Activated CD8-positive, alpha-beta T cell treated with anti-CD3 and anti-CD28 coated beads for 36 hours (primary cell): ENCODE results near the gene ZNF750. TPM values are rescaled to one million over a fixed set of nuclear protein-coding genes. Genes with fewer than 3 reads are reported as not detected.

Experiments
- ATAC-seq: fragments of 200-7000 bp; cut with Tn5 transposase; one replicate; pipeline ENCODE4 v1.10.0; 2021; ENCODE audit warnings: mild to moderate bottlenecking, moderate library complexity
- CTCF ChIA-PET: fragments of 350-600 bp; sonication (Branson Sonifier 250); formaldehyde crosslinking; loops from one replicate; lab custom pipeline; 2021; ENCODE audit warnings: antibody characterized with exemption; lab: Charles Lee
- POLR2A ChIA-PET: fragments of 350-600 bp; sonication (Branson Sonifier 250); formaldehyde crosslinking; loops from one replicate; lab custom pipeline; 2021; ENCODE audit warnings: antibody characterized with exemption; lab: Charles Lee
- DNase-seq: peaks from one replicate; pipeline ENCODE4 v3.0.0-alpha.2; 2020
- H3K27ac Mint-ChIP-seq: one replicate; pipeline ENCODE4 v1.8.0; 2021; ENCODE audit warnings: mild to moderate bottlenecking, mixed read lengths
- H3K27me3 Mint-ChIP-seq: one replicate; pipeline ENCODE4 v1.8.0; 2021; ENCODE audit warnings: mixed read lengths
- H3K36me3 Mint-ChIP-seq: one replicate; pipeline ENCODE4 v1.8.0; 2021; ENCODE audit warnings: low read depth, mixed read lengths
- H3K4me1 Mint-ChIP-seq: one replicate; pipeline ENCODE4 v1.8.0; 2021; ENCODE audit warnings: low read depth, mixed read lengths
- H3K4me3 Mint-ChIP-seq: one replicate; pipeline ENCODE4 v1.8.0; 2021; ENCODE audit warnings: mild to moderate bottlenecking, moderate library complexity, mixed read lengths
- H3K9me3 Mint-ChIP-seq: one replicate; pipeline ENCODE4 v1.8.0; 2021; ENCODE audit warnings: mixed read lengths
- intact Hi-C: fragments of 100-400 bp; cut with micrococcal nuclease; formaldehyde crosslinking; loops from one replicate; pipeline ENCODE4 v1.10.0; 2022
- total RNA-seq, 2 experiments: library from RNA; stranded (reverse); gene quantifications; one replicate each; pipeline ENCODE4 v1.2.3, GENCODE V29; 2021
- TF ChIP-seq, protein P1 (sequence below): fragments of 200-600 bp; IDR thresholded peaks from one replicate; pipeline ENCODE4 v1.8.0; 2022; ENCODE audit warnings: antibody characterized with exemption, mild to moderate bottlenecking

Gene ZNF750
- not detected for total RNA-seq

DNA sequence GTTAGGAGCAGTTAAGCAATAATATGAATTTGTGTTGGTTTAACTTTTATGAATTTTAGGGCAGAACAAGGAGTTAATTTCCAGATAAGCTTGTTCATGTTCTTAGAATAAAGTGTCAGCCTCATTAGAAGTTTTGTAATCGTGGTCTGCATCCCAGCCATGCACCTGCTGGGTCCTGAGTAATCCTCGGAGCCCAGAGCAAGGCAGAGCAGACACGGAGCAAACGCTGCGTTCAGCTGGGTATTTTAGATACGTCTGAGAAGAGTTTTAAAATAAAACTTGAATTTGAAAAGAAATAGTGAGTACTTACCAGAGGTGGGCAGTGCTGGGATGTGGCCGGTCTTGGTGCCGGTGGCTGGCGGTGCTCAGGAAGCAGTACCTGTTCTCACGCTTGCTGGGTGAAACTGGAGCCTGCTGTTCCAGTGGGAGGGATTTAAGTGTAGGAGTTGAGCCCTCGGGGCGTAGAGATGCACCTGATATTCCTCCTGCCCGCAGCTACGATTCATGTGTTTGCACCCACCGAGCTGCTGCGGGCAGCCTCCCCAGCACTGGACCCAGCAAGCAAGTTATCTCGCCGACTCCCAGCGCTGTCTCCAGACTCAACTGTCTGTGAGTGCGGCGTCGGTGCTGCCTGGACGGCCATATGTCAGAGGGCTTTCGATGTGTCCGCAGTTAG lies at the start of gene ZNF750:
Gene ZNF750 (minus strand): TSS at position 406 of the 676 bp plus-strand sequence. CDS start 7,568 bp downstream, outside the sequence.
- no peaks in the 10 kb centered on the region for H3K9me3 Mint-ChIP-seq
- H3K27me3 Mint-ChIP-seq: no peaks in the 10 kb centered on the region
- peaks cover 7% of the 10 kb centered on the region for H3K4me1 Mint-ChIP-seq
- DNase-seq (no peak), ATAC-seq (no peak)
- POLR2A ChIA-PET: no interaction called here
- intact Hi-C loops: no loop called here
- CTCF ChIA-PET: no interaction called here
- no peaks in the 10 kb centered on the region for H3K36me3 Mint-ChIP-seq
- TF ChIP-seq, protein P1, sequence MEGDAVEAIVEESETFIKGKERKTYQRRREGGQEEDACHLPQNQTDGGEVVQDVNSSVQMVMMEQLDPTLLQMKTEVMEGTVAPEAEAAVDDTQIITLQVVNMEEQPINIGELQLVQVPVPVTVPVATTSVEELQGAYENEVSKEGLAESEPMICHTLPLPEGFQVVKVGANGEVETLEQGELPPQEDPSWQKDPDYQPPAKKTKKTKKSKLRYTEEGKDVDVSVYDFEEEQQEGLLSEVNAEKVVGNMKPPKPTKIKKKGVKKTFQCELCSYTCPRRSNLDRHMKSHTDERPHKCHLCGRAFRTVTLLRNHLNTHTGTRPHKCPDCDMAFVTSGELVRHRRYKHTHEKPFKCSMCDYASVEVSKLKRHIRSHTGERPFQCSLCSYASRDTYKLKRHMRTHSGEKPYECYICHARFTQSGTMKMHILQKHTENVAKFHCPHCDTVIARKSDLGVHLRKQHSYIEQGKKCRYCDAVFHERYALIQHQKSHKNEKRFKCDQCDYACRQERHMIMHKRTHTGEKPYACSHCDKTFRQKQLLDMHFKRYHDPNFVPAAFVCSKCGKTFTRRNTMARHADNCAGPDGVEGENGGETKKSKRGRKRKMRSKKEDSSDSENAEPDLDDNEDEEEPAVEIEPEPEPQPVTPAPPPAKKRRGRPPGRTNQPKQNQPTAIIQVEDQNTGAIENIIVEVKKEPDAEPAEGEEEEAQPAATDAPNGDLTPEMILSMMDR: no peak
- H3K27ac Mint-ChIP-seq: no peak within 1 kb of the TSS
- H3K4me3 Mint-ChIP-seq: no peak within 1 kb of the TSS

- no peak for DNase-seq
- no peak overlapping the region for H3K4me3 Mint-ChIP-seq
- peaks cover 19% of the 10 kb centered on the region for H3K36me3 Mint-ChIP-seq
- no peak for ATAC-seq
- TF ChIP-seq, protein P1: no peak
- H3K9me3 Mint-ChIP-seq: no peaks in the 10 kb centered on the region
- intact Hi-C loops: no loop called here
- ChIA-PET CTCF (interaction anchor here (1.6 kb wide), 1 partner anchor 220 kb away, joined by 3 read pairs; no protein-coding TSS in a partner anchor), POLR2A (interaction anchor here (1.0 kb wide), 1 partner anchor 36 kb away, joined by 3 read pairs; no protein-coding TSS in a partner anchor)
- peaks cover 56% of the 10 kb centered on the region for H3K4me1 Mint-ChIP-seq
- H3K27ac Mint-ChIP-seq: no peak overlapping the region
- no peaks in the 10 kb centered on the region for H3K27me3 Mint-ChIP-seq
These were observed 49.0 kb upstream of the ZNF750 start for GRCh38 chr17:82888583-82889495.

DNA sequence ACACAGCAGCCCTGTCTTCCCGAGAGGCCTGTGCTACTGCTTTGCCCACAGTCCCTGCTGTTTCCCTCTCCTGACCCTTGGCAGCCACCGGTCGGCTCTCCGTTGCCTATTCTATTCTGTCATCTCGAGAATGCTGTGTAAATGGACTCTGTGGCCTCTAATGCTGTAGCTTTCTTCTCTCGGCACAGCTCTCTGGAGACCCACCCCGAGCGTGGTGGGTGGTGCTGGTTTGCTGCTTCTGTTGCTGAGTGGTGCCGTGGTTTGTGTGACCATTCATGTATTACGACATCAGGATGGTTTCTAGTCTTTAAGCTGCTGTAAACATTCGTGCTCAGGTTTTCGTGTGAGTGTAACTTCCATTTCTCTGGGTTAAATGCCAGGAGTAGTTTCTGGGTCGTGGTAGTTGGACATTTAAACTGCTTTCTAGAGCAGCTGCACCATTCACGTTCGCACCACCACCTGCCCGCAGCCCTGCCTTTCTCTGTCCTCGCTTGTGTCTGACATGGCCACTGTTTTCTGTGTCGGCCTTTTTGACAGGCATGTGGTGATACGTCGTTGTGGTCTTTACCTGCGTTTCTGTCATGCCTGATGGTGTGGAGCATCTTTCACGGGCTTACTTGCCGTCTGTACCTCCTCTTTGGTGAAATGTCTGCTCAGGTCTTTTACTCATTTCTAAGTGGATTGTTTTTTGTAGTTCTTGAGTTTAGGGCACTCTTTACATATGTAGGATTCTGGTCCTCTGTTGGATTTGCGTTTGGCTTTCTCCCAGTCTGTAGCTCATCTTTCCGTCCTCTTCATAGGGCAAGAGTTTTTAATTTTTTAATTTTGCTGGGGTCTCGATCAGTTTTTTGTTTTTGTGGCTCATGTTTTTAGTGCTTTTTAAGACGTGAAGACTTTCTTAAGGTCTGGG lies 47.7 kb upstream of the ZNF750 start:
- POLR2A ChIA-PET: no interaction called here

DNA sequence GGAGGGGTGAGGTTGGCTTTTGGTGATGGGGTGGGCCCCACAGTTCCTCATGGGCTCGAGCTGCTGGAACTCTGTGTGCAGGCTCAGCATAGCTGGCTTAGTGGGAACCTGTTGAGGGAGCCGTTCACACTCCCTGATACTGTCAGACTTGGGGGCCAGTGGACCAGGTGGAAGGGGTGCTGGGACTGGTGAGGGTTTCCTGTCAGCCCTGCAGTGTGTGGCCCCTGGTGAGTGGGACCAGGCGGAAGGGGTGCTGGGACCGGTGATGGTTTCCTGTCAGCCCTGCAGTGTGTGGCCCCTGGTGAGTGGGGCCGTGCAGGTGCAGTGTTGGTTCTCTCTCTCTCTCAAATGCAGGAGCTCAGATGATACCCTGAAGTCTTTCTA lies 45.1 kb upstream of the ZNF750 start:
- Mint-ChIP-seq H3K9me3 (no peaks in the 10 kb centered on the region), H3K4me1 (peaks cover 66% of the 10 kb centered on the region), H3K4me3 (peak overlapping the region; percentile 63), H3K36me3 (peaks cover 15% of the 10 kb centered on the region), H3K27ac (peak overlapping the region; percentile 90), H3K27me3 (no peaks in the 10 kb centered on the region)
- peak; percentile 68 for ATAC-seq
- TF ChIP-seq, protein P1: no peak
- DNase-seq: peak; percentile 64
- ChIA-PET POLR2A (interaction anchor here (1.0 to 5.7 kb wide), 3 partner anchors 13 to 21 kb away, joined by 3 to 34 read pairs (median 10); no protein-coding TSS in a partner anchor), CTCF (interaction anchor here (0.7 to 3.9 kb wide), 10 partner anchors 9 to 104 kb away, joined by 3 to 23 read pairs (median 5); no protein-coding TSS in a partner anchor)
- intact Hi-C loops: no loop called here

More for the DNA sequence above, 47.7 kb upstream of the ZNF750 start:
- no peaks in the 10 kb centered on the region for H3K27me3 Mint-ChIP-seq
- no peak overlapping the region for H3K4me3 Mint-ChIP-seq
- ATAC-seq (no peak), DNase-seq (no peak)
- H3K36me3 Mint-ChIP-seq: peaks cover 16% of the 10 kb centered on the region
- intact Hi-C loops: no loop called here
- no peaks in the 10 kb centered on the region for H3K9me3 Mint-ChIP-seq
- CTCF ChIA-PET: interaction anchor here (1.2 kb wide), 1 partner anchor 31 kb away, joined by 3 read pairs; no protein-coding TSS in a partner anchor
- H3K4me1 Mint-ChIP-seq: peaks cover 56% of the 10 kb centered on the region
- H3K27ac Mint-ChIP-seq: peak overlapping the region; percentile 18
- TF ChIP-seq, protein P1: no peak
